HEK293 (cell line): ENCODE results near the gene RIC3.

Experiments
- CTCF ChIA-PET: fragments of 350-600 bp; formaldehyde crosslinking; extraction: SDS; loops from one replicate; lab custom pipeline; 2021; ENCODE audit warnings: antibody characterized with exemption; lab: Yijun Ruan, JAX
- POLR2A ChIA-PET: fragments of 300-600 bp; formaldehyde crosslinking; extraction: SDS; loops from one replicate; lab custom pipeline; 2020; ENCODE audit warnings: antibody characterized with exemption, inconsistent platforms; lab: Yijun Ruan, JAX
- H3K27ac ChIP-seq: fragments of 200-500 bp; sonication (Bioruptor generic); 2 replicates; pipeline ENCODE4 v1.5.1; 2014; ENCODE audit warnings: low read depth, low read length, control low read depth, inconsistent platforms; ENCODE audit errors: extremely low read depth
- H3K36me3 ChIP-seq, 2 experiments: fragments of 200-500 bp in 1 of 2; sonication (Bioruptor generic) in 1 of 2; 1 replicate in 1 of 2; 2 replicates in 1 of 2; pipeline ENCODE4 v1.5.1; 2014 to 2017; ENCODE audit warnings: inconsistent platforms in 2 of 2, low read length in 2 of 2; ENCODE audit not compliant: control insufficient read depth in 2 of 2, insufficient read depth in 1 of 2
- H3K4me1 ChIP-seq: fragments of 200-500 bp; sonication (Bioruptor generic); 2 replicates; pipeline ENCODE4 v1.5.1; 2014; ENCODE audit warnings: mild to moderate bottlenecking, low read length, inconsistent platforms; ENCODE audit not compliant: control insufficient read depth, insufficient read depth
- H3K4me3 ChIP-seq: 2 replicates; pipeline ENCODE4 v1.5.1; 2011; ENCODE audit warnings: low read depth, mild to moderate bottlenecking, control low read depth, low read length, moderate library complexity
- H3K9me3 ChIP-seq: fragments of 200-500 bp; sonication (Bioruptor generic); 2 replicates; pipeline ENCODE4 v1.5.1; 2014; ENCODE audit warnings: low read depth, low read length, inconsistent platforms; ENCODE audit not compliant: control insufficient read depth, insufficient read depth
- HOXC10 ChIP-seq: sonication (generic); formaldehyde crosslinking; IDR thresholded peaks from 2 replicates; pipeline ENCODE4 v1.8.1; 2023; ENCODE audit warnings: mild to moderate bottlenecking, missing genetic modification reagents
- KLF10 ChIP-seq: fragments of 450-650 bp; IDR thresholded peaks from 2 replicates; pipeline ENCODE4 v1.5.1; 2018; ENCODE audit warnings: missing biosample characterization, mild to moderate bottlenecking, missing genetic modification characterization
- KLF8 ChIP-seq: fragments of 450-650 bp; formaldehyde crosslinking; IDR thresholded peaks from 2 replicates; pipeline ENCODE4 v1.5.1; 2016; ENCODE audit warnings: missing biosample characterization, missing genetic modification characterization
- KLF9 ChIP-seq: fragments of 450-650 bp; formaldehyde crosslinking; IDR thresholded peaks from 2 replicates; pipeline ENCODE4 v1.5.1; 2016; ENCODE audit warnings: missing biosample characterization, missing genetic modification characterization, low read depth
- MEIS1 ChIP-seq: sonication (generic); formaldehyde crosslinking; IDR thresholded peaks from 2 replicates; pipeline ENCODE4 v1.8.1; 2022; ENCODE audit warnings: missing genetic modification reagents, mild to moderate bottlenecking, borderline replicate concordance
- OVOL3 ChIP-seq: fragments of 450-650 bp; formaldehyde crosslinking; IDR thresholded peaks from 2 replicates; pipeline ENCODE4 v1.5.1; 2016; ENCODE audit warnings: missing biosample characterization, missing genetic modification characterization
- REPIN1 ChIP-seq: fragments of 450-650 bp; formaldehyde crosslinking; IDR thresholded peaks from 2 replicates; pipeline ENCODE4 v1.5.1; 2017; ENCODE audit warnings: missing biosample characterization, missing genetic modification characterization, low read depth
- SCRT2 ChIP-seq: fragments of 450-650 bp; formaldehyde crosslinking; IDR thresholded peaks from 2 replicates; pipeline ENCODE4 v1.5.1; 2016; ENCODE audit warnings: missing biosample characterization, missing genetic modification characterization
- ZBTB20 ChIP-seq: fragments of 450-650 bp; formaldehyde crosslinking; IDR thresholded peaks from 2 replicates; pipeline ENCODE4 v1.5.1; 2016; ENCODE audit warnings: missing biosample characterization, missing genetic modification characterization
- ZBTB8A ChIP-seq: fragments of 450-650 bp; formaldehyde crosslinking; IDR thresholded peaks from 2 replicates; pipeline ENCODE4 v1.5.1; 2016; ENCODE audit warnings: missing biosample characterization, missing genetic modification characterization
- ZNF202 ChIP-seq: fragments of 450-650 bp; formaldehyde crosslinking; IDR thresholded peaks from 2 replicates; pipeline ENCODE4 v1.5.1; 2016; ENCODE audit warnings: missing biosample characterization, missing genetic modification characterization, borderline replicate concordance
- ZNF366 ChIP-seq: fragments of 450-650 bp; formaldehyde crosslinking; conservative IDR thresholded peaks from 2 replicates; pipeline ENCODE4 v1.5.1; 2016; ENCODE audit warnings: missing biosample characterization, missing genetic modification characterization
- ZNF398 ChIP-seq: fragments of 450-650 bp; formaldehyde crosslinking; IDR thresholded peaks from 2 replicates; pipeline ENCODE4 v1.5.1; 2017; ENCODE audit warnings: missing biosample characterization, missing genetic modification characterization
- ZNF473 ChIP-seq: fragments of 450-650 bp; formaldehyde crosslinking; IDR thresholded peaks from 2 replicates; pipeline ENCODE4 v1.5.1; 2017; ENCODE audit warnings: missing biosample characterization, missing genetic modification characterization
- ZNF585B ChIP-seq: fragments of 450-650 bp; formaldehyde crosslinking; IDR thresholded peaks from 2 replicates; pipeline ENCODE4 v1.5.1; 2016; ENCODE audit warnings: missing biosample characterization, missing genetic modification characterization
- ZNF600 ChIP-seq: fragments of 450-650 bp; formaldehyde crosslinking; IDR thresholded peaks from 2 replicates; pipeline ENCODE4 v1.5.1; 2016; ENCODE audit warnings: missing biosample characterization, missing genetic modification characterization
- ZNF621 ChIP-seq: fragments of 450-650 bp; formaldehyde crosslinking; IDR thresholded peaks from 2 replicates; pipeline ENCODE4 v1.5.1; 2017; ENCODE audit warnings: missing biosample characterization, missing genetic modification characterization
- ZNF629 ChIP-seq: fragments of 450-650 bp; formaldehyde crosslinking; IDR thresholded peaks from 2 replicates; pipeline ENCODE4 v1.5.1; 2017; ENCODE audit warnings: missing biosample characterization, missing genetic modification characterization
- ZNF660 ChIP-seq: fragments of 450-650 bp; IDR thresholded peaks from 2 replicates; pipeline ENCODE4 v1.5.1; 2018; ENCODE audit warnings: missing biosample characterization, mild to moderate bottlenecking, missing genetic modification characterization
- ZNF670 ChIP-seq: fragments of 450-650 bp; formaldehyde crosslinking; IDR thresholded peaks from 2 replicates; pipeline ENCODE4 v1.5.1; 2016; ENCODE audit warnings: missing biosample characterization, missing genetic modification characterization, low read depth
- ZNF692 ChIP-seq: fragments of 450-650 bp; formaldehyde crosslinking; IDR thresholded peaks from 2 replicates; pipeline ENCODE4 v1.5.1; 2016; ENCODE audit warnings: missing biosample characterization, missing genetic modification characterization
- ZNF707 ChIP-seq: fragments of 450-650 bp; formaldehyde crosslinking; IDR thresholded peaks from 2 replicates; pipeline ENCODE4 v1.5.1; 2016; ENCODE audit warnings: missing biosample characterization, missing genetic modification characterization
- ZSCAN23 ChIP-seq: fragments of 450-650 bp; formaldehyde crosslinking; IDR thresholded peaks from 2 replicates; pipeline ENCODE4 v1.5.1; 2016; ENCODE audit warnings: missing biosample characterization, missing genetic modification characterization
- ZSCAN5A ChIP-seq: fragments of 450-650 bp; formaldehyde crosslinking; IDR thresholded peaks from 2 replicates; pipeline ENCODE4 v1.5.1; 2016; ENCODE audit warnings: missing biosample characterization, missing genetic modification characterization

Gene RIC3

GRCh38 chr11:8059030-8059429, 109.8 kb downstream of the RIC3 start:
- no peak overlapping the region for H3K4me3 ChIP-seq
- H3K4me1 ChIP-seq: no peaks in the 10 kb centered on the region
- no peak overlapping the region for H3K27ac ChIP-seq
- H3K36me3 ChIP-seq: no peaks in the 10 kb centered on the region
- CTCF ChIA-PET: interaction anchor here (1.0 to 1.4 kb wide), 2 partner anchors 26 to 40 kb away, joined by 5 to 9 read pairs; no protein-coding TSS in a partner anchor
- no peaks in the 10 kb centered on the region for H3K9me3 ChIP-seq
- TF ChIP-seq ZNF621 (tag by site-specific recombination) (no peak), KLF8 (tag by site-specific recombination) (no peak), ZNF202 (tag by site-specific recombination) (no peak), ZNF398 (tag by site-specific recombination) (no peak), ZBTB20 (tag by site-specific recombination) (no peak), ZNF473 (tag by site-specific recombination) (no peak), ZNF585B (no peak), ZNF670 (no peak), REPIN1 (tag by site-specific recombination) (no peak), ZNF600 (tag by site-specific recombination) (no peak), OVOL3 (tag by site-specific recombination) (no peak), ZNF629 (tag by site-specific recombination) (no peak), ZNF692 (tag by site-specific recombination) (no peak), HOXC10 (CRISPR knock-in tag) (no peak), ZBTB8A (tag by site-specific recombination) (no peak), MEIS1 (CRISPR knock-in tag) (no peak), ZNF366 (tag by site-specific recombination) (no peak), KLF10 (tag by site-specific recombination) (no peak), ZNF660 (no peak), ZSCAN5A (no peak)
- POLR2A ChIA-PET: no interaction called here

- ChIA-PET POLR2A (no interaction called here), CTCF (interaction anchor here (1.0 to 1.4 kb wide), 2 partner anchors 25 to 41 kb away, joined by 5 to 9 read pairs; no protein-coding TSS in a partner anchor)
- Histone ChIP-seq H3K4me3 (no peak overlapping the region), H3K9me3 (no peaks in the 10 kb centered on the region), H3K4me1 (no peaks in the 10 kb centered on the region), H3K36me3 (no peaks in the 10 kb centered on the region), H3K27ac (no peak overlapping the region)
- TF ChIP-seq SCRT2 (tag by site-specific recombination) (peak; percentile 52), ZSCAN23 (tag by site-specific recombination) (no peak), ZNF707 (tag by site-specific recombination) (no peak), KLF9 (no peak)
These were observed 110.6 kb downstream of the RIC3 start for GRCh38 chr11:8058216-8058615.
